ENCODE measurements around the gene ERI3.
A peak's percentile ranks its signal among the peaks of the same experiment; 100 is the strongest.
"Not testable (repeated sequence)": the region's sequence is repeated elsewhere in the genome, so short reads cannot be mapped to it uniquely, and the experiment has no call there.

ERI3 gene

GRCh38 chr1:44219301-44219626 lies 135.8 kb downstream of the ERI3 start:
- DNase-seq (ENCODE audit: insufficient read length, low spot score): no peak
- TF ChIP-seq POLR2AphosphoS5 (IDR thresholded peaks at IDR 0.05; ENCODE audit: low read depth, low read length) (no peak), TAF1 (IDR thresholded peaks at IDR 0.05; ENCODE audit: low read depth, low read length) (no peak), POLR2A (IDR thresholded peaks at IDR 0.05; ENCODE audit: low read depth, low read length) (no peak), PAX5 (IDR thresholded peaks at IDR 0.05; ENCODE audit: insufficient read depth, low read length, severe bottlenecking) (no peak), POU2F2 (IDR thresholded peaks at IDR 0.05; ENCODE audit: low read depth, low read length) (no peak), SPI1 (IDR thresholded peaks at IDR 0.05; ENCODE audit: low read depth, low read length) (no peak)
- FAIRE-seq: no peak

GRCh38 chr1:44218503-44219300 lies 136.4 kb downstream of the ERI3 start:
- no peak for FAIRE-seq

GRCh38 chr1:44217809-44218410 lies 137.1 kb downstream of the ERI3 start:
- DNase-seq (ENCODE audit: insufficient read length, low spot score) (peak; percentile 54), FAIRE-seq (peak; percentile 83)
- TF ChIP-seq PAX5 (IDR thresholded peaks at IDR 0.05; ENCODE audit: insufficient read depth, low read length, severe bottlenecking) (no peak), POU2F2 (IDR thresholded peaks at IDR 0.05; ENCODE audit: low read depth, low read length) (no peak), TAF1 (IDR thresholded peaks at IDR 0.05; ENCODE audit: low read depth, low read length) (no peak), POLR2A (IDR thresholded peaks at IDR 0.05; ENCODE audit: low read depth, low read length) (no peak), SPI1 (IDR thresholded peaks at IDR 0.05; ENCODE audit: low read depth, low read length) (no peak), POLR2AphosphoS5 (IDR thresholded peaks at IDR 0.05; ENCODE audit: low read depth, low read length) (no peak)

More at GRCh38 chr1:44218503-44219300, 136.4 kb downstream of the ERI3 start:
- no peak for TF ChIP-seq POU2F2 (IDR thresholded peaks at IDR 0.05; ENCODE audit: low read depth, low read length)
- no peak for TF ChIP-seq SPI1 (IDR thresholded peaks at IDR 0.05; ENCODE audit: low read depth, low read length)
- no peak for TF ChIP-seq POLR2A (IDR thresholded peaks at IDR 0.05; ENCODE audit: low read depth, low read length)
- DNase-seq (ENCODE audit: insufficient read length, low spot score): no peak

GRCh38 chr1:44213222-44214112 lies 141.6 kb downstream of the ERI3 start, which contains the start of gene DMAP1:
Gene DMAP1, plus strand, starts transcription at chr1:44213471. Its CDS starts 283 bp downstream, at chr1:44213754.
- TF ChIP-seq POLR2A (IDR thresholded peaks at IDR 0.05; ENCODE audit: low read depth, low read length) (peak; percentile 77), POU2F2 (IDR thresholded peaks at IDR 0.05; ENCODE audit: low read depth, low read length) (peak; percentile 92), TAF1 (IDR thresholded peaks at IDR 0.05; ENCODE audit: low read depth, low read length) (peak; percentile 87), PAX5 (IDR thresholded peaks at IDR 0.05; ENCODE audit: insufficient read depth, low read length, severe bottlenecking) (peak; percentile 41), POLR2AphosphoS5 (IDR thresholded peaks at IDR 0.05; ENCODE audit: low read depth, low read length) (peak; percentile 82), SPI1 (IDR thresholded peaks at IDR 0.05; ENCODE audit: low read depth, low read length) (peak; percentile 39; the same call in 1 of the 2 replicates)
- DNase-seq (ENCODE audit: insufficient read length, low spot score) (peak; percentile 44), FAIRE-seq (peak; percentile 89)

GRCh38 chr1:44212355-44213221 lies 142.5 kb downstream of the ERI3 start:
- TF ChIP-seq PAX5 (IDR thresholded peaks at IDR 0.05; ENCODE audit: insufficient read depth, low read length, severe bottlenecking): no peak
- no peak for TF ChIP-seq TAF1 (IDR thresholded peaks at IDR 0.05; ENCODE audit: low read depth, low read length)
- no peak for TF ChIP-seq POLR2AphosphoS5 (IDR thresholded peaks at IDR 0.05; ENCODE audit: low read depth, low read length)
- TF ChIP-seq POLR2A (IDR thresholded peaks at IDR 0.05; ENCODE audit: low read depth, low read length): no peak
- no peak for TF ChIP-seq SPI1 (IDR thresholded peaks at IDR 0.05; ENCODE audit: low read depth, low read length)
- no peak for TF ChIP-seq POU2F2 (IDR thresholded peaks at IDR 0.05; ENCODE audit: low read depth, low read length)
- DNase-seq (ENCODE audit: insufficient read length, low spot score): no peak
- no peak for FAIRE-seq

- DNase-seq (ENCODE audit: insufficient read length, low spot score) (no peak), FAIRE-seq (no peak)
- TF ChIP-seq PAX5 (IDR thresholded peaks at IDR 0.05; ENCODE audit: insufficient read depth, low read length, severe bottlenecking) (no peak), POU2F2 (IDR thresholded peaks at IDR 0.05; ENCODE audit: low read depth, low read length) (no peak), SPI1 (IDR thresholded peaks at IDR 0.05; ENCODE audit: low read depth, low read length) (no peak), TAF1 (IDR thresholded peaks at IDR 0.05; ENCODE audit: low read depth, low read length) (no peak), POLR2AphosphoS5 (IDR thresholded peaks at IDR 0.05; ENCODE audit: low read depth, low read length) (no peak), POLR2A (IDR thresholded peaks at IDR 0.05; ENCODE audit: low read depth, low read length) (no peak)
Observed at GRCh38 chr1:44210595-44210994, 144.5 kb downstream of the ERI3 start.

GRCh38 chr1:44208226-44208625 lies 146.8 kb downstream of the ERI3 start:
- FAIRE-seq (no peak), DNase-seq (ENCODE audit: insufficient read length, low spot score) (no peak)
- no peak for TF ChIP-seq PAX5 (IDR thresholded peaks at IDR 0.05; ENCODE audit: insufficient read depth, low read length, severe bottlenecking)
- TF ChIP-seq POLR2AphosphoS5 (IDR thresholded peaks at IDR 0.05; ENCODE audit: low read depth, low read length): no peak
- no peak for TF ChIP-seq POLR2A (IDR thresholded peaks at IDR 0.05; ENCODE audit: low read depth, low read length)

- FAIRE-seq; DNase-seq (ENCODE audit: insufficient read length, low spot score): not testable (repeated sequence)
Observed at GRCh38 chr1:44206545-44206944, 148.5 kb downstream of the ERI3 start.

- DNase-seq (ENCODE audit: insufficient read length, low spot score) (no peak), FAIRE-seq (no peak)
- TF ChIP-seq TAF1 (IDR thresholded peaks at IDR 0.05; ENCODE audit: low read depth, low read length): no peak
Observed at GRCh38 chr1:44200336-44200735, 154.7 kb downstream of the ERI3 start.
